ENCODE measurements around the gene WWC1.

WWC1 gene

GRCh38 chr5:168477060-168477459 is 185.6 kb downstream of the WWC1 start:
- in situ Hi-C loops (cut with MboI; ENCODE audit: low sequenced_read_pairs): no loop called here

DNA sequence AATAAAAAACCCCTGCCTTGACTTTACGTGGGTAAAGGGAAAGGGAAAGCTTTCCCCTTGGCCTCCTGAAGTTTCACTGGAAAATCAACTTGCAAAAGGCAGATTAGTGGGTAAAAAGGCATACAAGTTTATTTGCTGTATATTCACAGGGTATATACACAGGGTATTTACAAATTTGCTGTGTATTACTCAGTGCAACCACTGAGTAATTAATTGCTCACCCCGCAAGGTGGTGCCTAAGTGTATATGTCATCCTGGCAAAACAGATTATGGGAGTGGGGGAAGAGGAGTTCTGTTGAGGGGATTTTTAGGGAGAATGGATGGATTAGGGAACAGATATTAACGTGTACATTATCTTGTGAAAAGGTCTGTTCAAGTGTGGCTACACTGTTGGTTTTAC is 187.7 kb downstream of the WWC1 start:
- in situ Hi-C loops (cut with MboI; ENCODE audit: low sequenced_read_pairs): no loop called here

- in situ Hi-C loops (cut with MboI; ENCODE audit: low sequenced_read_pairs): no loop called here
Measured at GRCh38 chr5:168480601-168481000, 189.2 kb downstream of the WWC1 start.

- in situ Hi-C loops (cut with MboI; ENCODE audit: low sequenced_read_pairs): no loop called here
Measured at GRCh38 chr5:168481330-168481788, 189.9 kb downstream of the WWC1 start.

DNA sequence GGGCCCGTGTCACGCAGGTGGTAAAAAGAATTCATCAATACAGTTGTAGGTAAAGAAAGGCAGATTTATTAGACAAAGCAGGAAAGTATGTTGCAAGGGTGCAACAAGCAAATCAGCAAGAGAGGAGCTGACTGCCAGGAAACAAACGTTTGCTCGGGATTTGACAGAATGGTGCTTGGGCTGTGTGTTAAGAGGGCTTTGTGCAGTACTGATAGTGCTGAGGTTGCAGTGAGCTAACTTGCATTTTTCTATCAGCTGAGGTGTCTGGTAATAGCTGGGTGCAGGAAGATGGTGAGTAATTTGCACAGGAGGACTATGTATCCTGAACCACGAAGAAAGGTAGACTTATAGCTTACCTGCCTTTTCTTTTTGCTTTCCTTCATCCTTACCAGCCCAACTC is 190.9 kb downstream of the WWC1 start:
- in situ Hi-C loops (cut with MboI; ENCODE audit: low sequenced_read_pairs): no loop called here

DNA sequence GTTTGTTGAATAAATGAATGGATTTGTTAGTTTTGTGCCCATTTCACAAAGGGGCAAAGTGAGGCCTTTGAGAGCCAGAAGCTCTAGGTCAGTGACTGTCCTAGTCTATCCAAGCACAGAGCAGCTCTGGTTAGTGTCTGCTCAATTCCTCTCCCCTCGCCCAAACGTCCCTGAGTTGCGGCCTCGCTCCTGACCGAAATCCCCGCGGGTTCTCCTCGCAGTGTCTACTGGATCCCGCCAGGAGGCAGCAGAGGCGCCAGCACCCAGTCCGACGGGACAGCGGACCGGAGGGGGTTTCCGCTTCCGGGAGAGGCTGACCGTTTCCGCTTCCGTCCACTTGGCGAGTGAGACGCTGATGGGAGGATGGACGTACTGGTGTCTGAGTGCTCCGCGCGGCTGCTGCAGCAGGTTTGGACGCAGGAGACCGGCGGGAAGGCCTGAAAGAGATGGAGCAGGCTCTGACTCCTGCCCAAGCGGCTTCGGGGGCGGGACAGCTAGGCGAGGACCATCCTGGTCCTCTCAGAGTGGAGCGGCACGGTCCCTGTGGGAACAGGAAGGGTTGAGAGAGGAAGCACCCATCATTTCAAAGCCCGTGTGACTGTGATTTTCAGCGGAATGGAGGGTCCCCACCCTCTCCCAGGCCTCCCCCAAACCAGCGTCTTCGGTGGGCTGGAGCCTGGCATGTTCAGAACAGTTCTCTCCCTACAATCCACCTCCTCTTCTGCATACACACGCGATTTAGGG is 194.9 kb downstream of the WWC1 start, which contains the start of gene RARS1:
Gene RARS1, plus strand, starts transcription at position 336 of the 744 bp plus-strand sequence. Its CDS starts 28 bp downstream, at position 364.
- in situ Hi-C loops (cut with MboI; ENCODE audit: low sequenced_read_pairs): no loop called here

DNA sequence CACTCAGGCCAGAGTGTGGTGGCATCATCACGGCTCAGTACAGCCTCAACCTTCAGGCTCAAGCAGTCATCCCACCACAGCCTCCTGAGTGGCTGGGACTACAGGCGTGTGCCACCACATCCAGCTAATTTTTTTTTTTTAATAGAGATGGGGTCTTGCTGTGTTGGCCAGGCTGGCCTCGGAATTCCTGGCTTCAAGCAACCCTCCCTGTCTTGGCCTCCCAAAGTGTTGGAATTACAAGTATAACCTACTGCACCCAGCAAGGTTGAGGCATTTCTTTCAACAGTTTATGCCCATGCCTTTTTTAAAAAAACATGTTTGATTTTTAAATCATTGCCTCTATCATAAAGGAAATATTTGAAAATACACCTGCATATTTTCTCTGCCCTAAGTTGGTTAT is 197.6 kb downstream of the WWC1 start:
- in situ Hi-C loops (cut with MboI; ENCODE audit: low sequenced_read_pairs): no loop called here

DNA sequence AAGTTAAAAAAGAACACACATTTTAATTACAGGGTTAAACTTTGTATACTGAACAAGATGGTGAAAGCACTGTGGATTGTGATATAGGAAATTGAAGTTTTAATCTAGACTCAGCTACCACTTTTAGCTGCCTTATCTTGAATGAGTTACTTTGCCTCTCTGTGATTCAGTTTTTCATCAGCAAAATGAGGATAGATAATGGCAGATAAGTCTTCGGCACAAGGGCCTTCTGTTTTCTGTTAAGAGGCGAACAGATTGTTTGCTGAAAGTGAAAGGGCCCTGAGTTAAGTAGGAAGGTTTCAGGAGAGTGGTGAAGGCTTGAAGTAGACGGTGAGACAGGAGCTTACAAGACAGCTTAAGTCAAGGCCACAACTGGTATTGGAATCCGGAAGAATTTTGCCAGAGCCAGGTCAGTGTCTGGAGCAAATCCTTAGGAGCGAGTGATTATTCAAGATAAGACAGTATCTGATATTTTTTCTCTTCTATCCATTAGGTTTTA is 202.7 kb downstream of the WWC1 start:
- in situ Hi-C loops (cut with MboI; ENCODE audit: low sequenced_read_pairs): no loop called here

DNA sequence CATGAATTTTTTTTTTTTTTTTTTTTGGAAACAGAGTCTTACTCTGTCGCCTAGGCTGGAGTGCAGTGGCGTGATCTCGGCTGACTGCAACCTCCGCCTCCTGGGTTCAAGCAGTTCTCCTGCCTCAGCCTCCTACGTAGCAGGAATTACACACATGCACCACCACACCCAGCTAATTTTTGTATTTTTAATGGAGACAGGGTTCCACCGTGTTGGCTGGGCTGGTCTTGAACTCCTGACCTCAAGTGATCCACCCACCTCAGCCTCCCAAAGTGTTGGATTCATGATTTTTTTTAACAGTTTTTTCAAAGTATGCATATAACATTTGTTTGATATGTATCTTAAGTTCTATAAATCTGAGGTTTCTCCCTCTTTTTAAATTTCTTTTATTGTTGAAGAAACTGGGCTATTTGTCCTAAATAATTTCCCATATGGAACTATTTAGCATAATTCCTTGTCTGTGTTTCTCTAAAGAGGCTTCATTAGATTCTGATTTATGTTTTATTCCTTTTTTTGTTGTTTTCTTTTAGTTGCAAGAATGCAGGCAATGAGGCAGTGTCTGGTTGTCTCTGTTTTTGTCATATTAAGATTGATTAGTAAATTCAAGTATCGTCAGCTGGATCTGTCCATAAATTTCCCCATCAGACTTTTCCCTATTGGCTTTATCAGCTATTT is 211.3 kb downstream of the WWC1 start:
- in situ Hi-C loops (cut with MboI; ENCODE audit: low sequenced_read_pairs): no loop called here

DNA sequence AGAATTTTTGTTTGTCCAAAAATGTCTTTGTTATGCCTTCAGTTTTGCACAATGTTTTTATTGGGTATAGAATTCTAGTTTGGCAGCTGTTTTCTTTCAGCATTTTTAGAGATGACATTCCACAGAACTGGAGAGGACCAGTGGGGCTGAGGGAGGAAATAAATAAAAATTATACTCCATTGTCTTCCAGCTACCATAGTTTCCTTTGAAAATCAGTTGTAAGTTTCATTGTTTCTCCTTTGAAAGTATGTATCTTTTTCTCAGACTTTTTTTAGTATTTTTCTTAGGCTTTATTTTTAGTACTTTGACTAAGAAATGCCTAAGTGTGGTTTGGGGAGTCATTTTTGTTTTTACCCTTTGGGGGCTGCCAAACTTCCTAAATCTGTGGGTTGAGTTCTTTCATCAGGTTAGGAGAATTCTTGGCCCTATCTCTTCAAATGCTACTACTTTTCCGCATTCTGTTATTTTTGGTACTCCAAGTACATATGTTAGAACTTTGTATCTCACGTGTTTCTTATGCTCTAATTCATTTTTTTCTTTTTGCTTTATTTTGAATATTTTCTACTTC is 222.5 kb downstream of the WWC1 start:
- in situ Hi-C loops (cut with MboI; ENCODE audit: low sequenced_read_pairs): no loop called here
